Measurements from ENCODE around the gene RERE. TPM values are rescaled to one million over a fixed set of nuclear protein-coding genes. Genes with fewer than 3 reads are reported as not detected.
A peak's percentile ranks its signal among the peaks of the same experiment; 100 is the strongest.

Gene RERE
- total RNA-seq, 1 donor from 2014 or later = 19.2 TPM

- H3K27me3 ChIP-seq (ENCODE audit: control insufficient read depth, insufficient read depth, low read length) = no peaks in the 10 kb centered on the region
- no peak for DNase-seq (ENCODE audit: low read depth)
- no peak for TF ChIP-seq CTCF (IDR thresholded peaks at IDR 0.05; ENCODE audit: insufficient read depth, low read length, severe bottlenecking)
- no peak for FAIRE-seq
- peaks cover 2% of the 10 kb centered on the region for H3K36me3 ChIP-seq (ENCODE audit: control insufficient read depth, insufficient read depth, low read length)
- H3K4me3 ChIP-seq (ENCODE audit: low read depth, low read length) = no peak overlapping the region
Measured at GRCh38 chr1:8390707-8391106, 426.7 kb downstream of the RERE start.

- no peak for TF ChIP-seq CTCF (IDR thresholded peaks at IDR 0.05; ENCODE audit: insufficient read depth, low read length, severe bottlenecking)
- Histone ChIP-seq H3K4me3 (ENCODE audit: low read depth, low read length) (no peak overlapping the region), H3K27me3 (ENCODE audit: control insufficient read depth, insufficient read depth, low read length) (no peaks in the 10 kb centered on the region), H3K36me3 (ENCODE audit: control insufficient read depth, insufficient read depth, low read length) (peaks cover 2% of the 10 kb centered on the region)
- FAIRE-seq = peak; percentile 62
- no peak for DNase-seq (ENCODE audit: low read depth)
Measured at GRCh38 chr1:8389958-8390535, 427.4 kb downstream of the RERE start.

- no peak overlapping the region for H3K4me3 ChIP-seq (ENCODE audit: low read depth, low read length)
- FAIRE-seq (no peak), DNase-seq (ENCODE audit: low read depth) (no peak)
- H3K27me3 ChIP-seq (ENCODE audit: control insufficient read depth, insufficient read depth, low read length) = no peaks in the 10 kb centered on the region
- no peak for TF ChIP-seq CTCF (IDR thresholded peaks at IDR 0.05; ENCODE audit: insufficient read depth, low read length, severe bottlenecking)
- H3K36me3 ChIP-seq (ENCODE audit: control insufficient read depth, insufficient read depth, low read length) = peaks cover 2% of the 10 kb centered on the region
Measured at GRCh38 chr1:8388732-8389562, 428.5 kb downstream of the RERE start.

GRCh38 chr1:8386247-8386646 lies 431.2 kb downstream of the RERE start:
- FAIRE-seq = no peak
- TF ChIP-seq CTCF (IDR thresholded peaks at IDR 0.05; ENCODE audit: insufficient read depth, low read length, severe bottlenecking) = no peak
- no peak for DNase-seq (ENCODE audit: low read depth)

GRCh38 chr1:8384577-8384976 lies 432.9 kb downstream of the RERE start:
- Histone ChIP-seq H3K4me3 (ENCODE audit: low read depth, low read length) (no peak overlapping the region), H3K27me3 (ENCODE audit: control insufficient read depth, insufficient read depth, low read length) (no peaks in the 10 kb centered on the region), H3K36me3 (ENCODE audit: control insufficient read depth, insufficient read depth, low read length) (no peaks in the 10 kb centered on the region)
- DNase-seq (ENCODE audit: low read depth) = no peak
- FAIRE-seq = peak; percentile 81
- no peak for TF ChIP-seq CTCF (IDR thresholded peaks at IDR 0.05; ENCODE audit: insufficient read depth, low read length, severe bottlenecking)

More at GRCh38 chr1:8386247-8386646, 431.2 kb downstream of the RERE start:
- H3K36me3 ChIP-seq (ENCODE audit: control insufficient read depth, insufficient read depth, low read length) = peaks cover 2% of the 10 kb centered on the region
- H3K4me3 ChIP-seq (ENCODE audit: low read depth, low read length) = no peak overlapping the region
- H3K27me3 ChIP-seq (ENCODE audit: control insufficient read depth, insufficient read depth, low read length) = no peaks in the 10 kb centered on the region

All from bronchial epithelial cell (primary cell).